Smooth muscle cell (in vitro differentiated cells): ENCODE results near the gene RPS6KA2. TPM values are rescaled to one million over a fixed set of nuclear protein-coding genes. Genes with fewer than 3 reads are reported as not detected.

Experiments
- DNase-seq: peaks from one replicate; lab custom pipeline; 2025; ENCODE audit not compliant: unreplicated experiment; lab: John Stamatoyannopoulos, UW
- H2AFZ ChIP-seq: fragments of 200-600 bp; sonication (generic); 2 replicates; pipeline ENCODE4 v1.6.0; 2016; ENCODE audit warnings: antibody characterized with exemption, low read depth, mild to moderate bottlenecking
- H3F3A ChIP-seq: fragments of 200-600 bp; sonication (generic); 2 replicates; pipeline ENCODE4 v1.6.0; 2017; ENCODE audit warnings: antibody characterized with exemption, low read depth
- H3K27ac ChIP-seq: fragments of 200-600 bp; sonication (generic); 2 replicates; pipeline ENCODE4 v1.5.1; 2016; ENCODE audit warnings: low read depth, mild to moderate bottlenecking
- H3K27me3 ChIP-seq: fragments of 200-600 bp; sonication (generic); 2 replicates; pipeline ENCODE4 v1.6.1; 2016; ENCODE audit warnings: low read depth, mild to moderate bottlenecking
- H3K36me3 ChIP-seq: fragments of 200-600 bp; sonication (generic); 2 replicates; pipeline ENCODE4 v1.5.1; 2016; ENCODE audit warnings: low read depth
- H3K4me1 ChIP-seq: fragments of 200-600 bp; sonication (generic); 2 replicates; pipeline ENCODE4 v1.5.1; 2016; ENCODE audit warnings: low read depth
- H3K4me2 ChIP-seq: fragments of 200-600 bp; sonication (generic); 2 replicates; pipeline ENCODE4 v1.6.0; 2016; ENCODE audit warnings: mild to moderate bottlenecking
- H3K4me3 ChIP-seq: fragments of 200-600 bp; sonication (generic); 2 replicates; pipeline ENCODE4 v1.5.1; 2016; ENCODE audit warnings: mild to moderate bottlenecking
- H3K79me2 ChIP-seq: fragments of 200-600 bp; sonication (generic); 2 replicates; pipeline ENCODE4 v1.6.0; 2016; ENCODE audit warnings: low read depth, mild to moderate bottlenecking
- H3K9ac ChIP-seq: fragments of 200-600 bp; sonication (generic); 2 replicates; pipeline ENCODE4 v1.6.0; 2016; ENCODE audit warnings: low read depth
- H3K9me3 ChIP-seq: fragments of 200-600 bp; sonication (generic); replicated peaks from 2 replicates; pipeline ENCODE4 v1.5.1; 2016; ENCODE audit warnings: low read depth
- H4K20me1 ChIP-seq: fragments of 200-600 bp; sonication (generic); 2 replicates; pipeline ENCODE4 v1.6.0; 2016; ENCODE audit warnings: low read depth
- WGBS: methylation state at CpG from one replicate; pipeline ENCODE4 v1.1.7; 2016; ENCODE audit warnings: low lambda C conversion rate; 5-methylcytosine and 5-hydroxymethylcytosine counted together
- polyA plus RNA-seq: library from polyadenylated mRNA; unstranded; fragments of >200 nt; fragmentation: Nextera tagmentation; extraction: Ambion mirVana; gene quantifications from 2 replicates; pipeline ENCODE4 v1.2.1, GENCODE V29; 2016
- total RNA-seq: library from RNA; depleted of rRNA; stranded (reverse); fragments of >200 nt; gene quantifications from 2 replicates; pipeline ENCODE4 v1.2.3, GENCODE V29; 2014
- TF ChIP-seq, protein P1 (sequence below): fragments of 200-600 bp; sonication (generic); IDR thresholded peaks from 2 replicates; pipeline ENCODE4 v1.5.1; 2017; ENCODE audit warnings: borderline replicate concordance, mild to moderate bottlenecking, antibody characterized with exemption; ENCODE audit not compliant: insufficient read depth, poor library complexity, severe bottlenecking

Gene RPS6KA2
- total and polyA plus RNA-seq, 2 experiments from 2014 or later: 7.8 to 10.4 TPM

- DNase-seq: no peak
- Histone ChIP-seq H2AFZ (no peak overlapping the region), H3K9me3 (no peaks in the 10 kb centered on the region), H3K9ac (no peak overlapping the region), H3F3A (no peaks in the 10 kb centered on the region), H3K4me1 (peaks cover 6% of the 10 kb centered on the region), H3K4me3 (no peak overlapping the region), H3K79me2 (peaks cover 15% of the 10 kb centered on the region), H3K4me2 (no peak overlapping the region), H3K36me3 (no peaks in the 10 kb centered on the region), H3K27ac (no peak overlapping the region), H3K27me3 (no peaks in the 10 kb centered on the region), H4K20me1 (no peaks in the 10 kb centered on the region)
- TF ChIP-seq, protein P1, sequence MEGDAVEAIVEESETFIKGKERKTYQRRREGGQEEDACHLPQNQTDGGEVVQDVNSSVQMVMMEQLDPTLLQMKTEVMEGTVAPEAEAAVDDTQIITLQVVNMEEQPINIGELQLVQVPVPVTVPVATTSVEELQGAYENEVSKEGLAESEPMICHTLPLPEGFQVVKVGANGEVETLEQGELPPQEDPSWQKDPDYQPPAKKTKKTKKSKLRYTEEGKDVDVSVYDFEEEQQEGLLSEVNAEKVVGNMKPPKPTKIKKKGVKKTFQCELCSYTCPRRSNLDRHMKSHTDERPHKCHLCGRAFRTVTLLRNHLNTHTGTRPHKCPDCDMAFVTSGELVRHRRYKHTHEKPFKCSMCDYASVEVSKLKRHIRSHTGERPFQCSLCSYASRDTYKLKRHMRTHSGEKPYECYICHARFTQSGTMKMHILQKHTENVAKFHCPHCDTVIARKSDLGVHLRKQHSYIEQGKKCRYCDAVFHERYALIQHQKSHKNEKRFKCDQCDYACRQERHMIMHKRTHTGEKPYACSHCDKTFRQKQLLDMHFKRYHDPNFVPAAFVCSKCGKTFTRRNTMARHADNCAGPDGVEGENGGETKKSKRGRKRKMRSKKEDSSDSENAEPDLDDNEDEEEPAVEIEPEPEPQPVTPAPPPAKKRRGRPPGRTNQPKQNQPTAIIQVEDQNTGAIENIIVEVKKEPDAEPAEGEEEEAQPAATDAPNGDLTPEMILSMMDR: no peak
- WGBS: 94% methylated on average over 20 of the region's 22 CpGs
Measured at GRCh38 chr6:166616261-166617238, 10.5 kb downstream of the RPS6KA2 start.

DNA sequence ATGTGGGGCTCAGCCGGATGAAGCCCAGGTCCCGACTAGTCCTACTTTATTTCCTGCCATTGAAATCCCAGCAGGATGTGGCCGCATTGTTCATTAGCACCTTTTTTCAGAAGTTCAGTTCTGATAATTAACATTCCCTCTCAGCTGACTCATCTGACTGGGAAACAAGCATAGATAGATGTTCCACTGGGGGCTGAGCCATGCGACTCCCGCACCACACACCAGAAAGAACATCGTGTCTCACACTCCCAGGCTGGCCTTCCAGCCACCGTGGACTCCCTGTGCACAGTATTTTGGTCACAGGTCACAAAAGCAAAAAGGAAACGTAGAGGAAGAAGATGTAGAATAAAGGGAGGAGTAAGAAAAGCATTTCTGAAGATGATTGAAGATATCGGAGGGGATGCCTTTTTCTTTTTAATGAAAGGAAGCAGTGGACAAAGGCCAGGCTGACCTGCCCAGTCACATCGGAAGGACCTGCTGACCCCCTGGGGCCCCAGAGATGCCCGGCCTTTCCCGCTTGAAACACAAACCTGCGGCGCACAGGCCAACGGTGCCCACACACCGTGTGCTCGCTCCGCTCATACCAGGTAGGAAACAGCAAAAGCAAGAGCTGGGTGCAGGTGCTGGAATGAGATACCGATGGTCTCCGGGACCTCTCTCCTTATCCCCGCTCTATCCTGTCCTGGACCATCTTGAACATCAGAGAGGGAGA, 11.8 kb downstream of the RPS6KA2 start:
- TF ChIP-seq, protein P1: no peak

GRCh38 chr6:166614589-166614988, 12.5 kb downstream of the RPS6KA2 start:
- H3K27me3 ChIP-seq: no peaks in the 10 kb centered on the region
- no peak overlapping the region for H2AFZ ChIP-seq
- no peaks in the 10 kb centered on the region for H4K20me1 ChIP-seq
- TF ChIP-seq, protein P1: no peak
- H3K27ac ChIP-seq: no peak overlapping the region
- no peaks in the 10 kb centered on the region for H3K36me3 ChIP-seq
- H3K9me3 ChIP-seq: no peaks in the 10 kb centered on the region
- WGBS: 89% methylated on average over 10 of the region's 10 CpGs
- no peaks in the 10 kb centered on the region for H3F3A ChIP-seq
- H3K4me1 ChIP-seq: peaks cover 8% of the 10 kb centered on the region
- DNase-seq: no peak
- H3K4me3 ChIP-seq: no peak overlapping the region
- peaks cover 25% of the 10 kb centered on the region for H3K79me2 ChIP-seq
- no peak overlapping the region for H3K9ac ChIP-seq
- no peak overlapping the region for H3K4me2 ChIP-seq

More for the DNA sequence above, 11.8 kb downstream of the RPS6KA2 start:
- H3K27me3 ChIP-seq: no peaks in the 10 kb centered on the region
- H3K9ac ChIP-seq: no peak overlapping the region
- no peak overlapping the region for H3K4me2 ChIP-seq
- no peak for DNase-seq
- H3K36me3 ChIP-seq: no peaks in the 10 kb centered on the region
- H3K9me3 ChIP-seq: no peaks in the 10 kb centered on the region
- 73% methylated on average over 21 of the region's 21 CpGs for WGBS
- H3K27ac ChIP-seq: no peak overlapping the region
- H3K79me2 ChIP-seq: peaks cover 25% of the 10 kb centered on the region
- H3F3A ChIP-seq: no peaks in the 10 kb centered on the region
- no peak overlapping the region for H3K4me3 ChIP-seq
- no peaks in the 10 kb centered on the region for H4K20me1 ChIP-seq
- peaks cover 8% of the 10 kb centered on the region for H3K4me1 ChIP-seq
- H2AFZ ChIP-seq: no peak overlapping the region
